ENCODE data around the gene FGF11.

DNA sequence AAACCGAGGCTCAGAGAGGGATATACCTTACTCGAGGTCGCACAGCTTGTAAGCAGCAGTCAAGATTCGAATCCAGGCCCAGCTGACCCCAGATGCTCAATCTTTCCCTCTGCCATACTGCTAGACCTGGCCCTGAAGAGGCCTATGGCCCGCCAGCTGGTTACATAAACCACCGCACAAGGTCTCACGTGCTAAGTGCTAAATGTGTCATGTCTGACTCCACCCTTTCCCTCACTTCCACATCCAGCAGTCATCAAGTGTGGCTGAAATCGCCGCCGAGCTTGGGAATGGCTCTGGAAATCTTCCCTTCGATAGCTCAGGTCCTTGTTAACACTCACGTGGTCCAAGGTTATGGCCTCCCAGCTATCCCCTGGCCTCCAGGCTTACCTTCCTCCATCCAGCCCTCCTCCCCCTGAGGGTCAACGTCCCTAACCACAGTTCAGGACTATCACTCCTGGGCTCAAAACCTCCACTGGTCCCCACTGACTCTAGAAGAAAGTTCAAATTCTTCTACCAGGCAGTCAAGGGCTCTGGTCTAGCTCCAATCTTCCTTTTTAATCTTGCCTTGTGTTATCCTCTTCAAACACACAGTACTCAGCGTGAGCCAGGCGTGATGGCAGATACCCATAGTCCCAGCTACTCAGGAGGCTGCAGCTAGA, 36.6 kb downstream of the FGF11 start:
- TF ChIP-seq POLR2A (IDR thresholded peaks at IDR 0.05; ENCODE audit: low read length), result peak; percentile 48
- TF ChIP-seq GATA1 (IDR thresholded peaks at IDR 0.05; ENCODE audit: low read depth, low read length), result peak; percentile 45

All from erythroblast (primary cell).